Measurements from ENCODE around the gene IQCH. TPM values are rescaled to one million over a fixed set of nuclear protein-coding genes. Genes with fewer than 3 reads are reported as not detected.

IQCH gene
- total RNA-seq, 3 donors from 2014 or later (not counting 1 experiment from before 2014, with no cell fraction given), result 0.78 to 1.4 (median 0.86) TPM

DNA sequence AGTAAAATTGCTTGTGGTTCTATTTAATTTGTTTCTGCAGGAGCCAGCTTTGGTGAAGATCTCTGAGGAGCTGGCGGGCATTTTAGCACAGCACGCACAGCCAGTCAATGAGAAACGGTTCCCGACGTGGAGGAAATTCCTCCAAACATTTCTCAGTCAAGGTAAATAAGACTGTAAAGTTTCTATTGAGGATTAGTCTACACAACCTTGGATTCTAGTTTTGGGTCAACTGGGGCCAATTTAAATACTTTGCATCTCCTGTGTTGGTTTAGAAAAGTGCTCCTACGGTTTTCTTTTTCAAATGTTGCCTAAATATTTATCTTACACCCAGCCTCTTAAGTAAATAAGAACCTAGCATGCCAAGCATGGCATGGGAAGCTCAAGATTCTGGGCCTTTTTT is 162.3 kb downstream of the IQCH start:
- Mint-ChIP-seq H3K27ac (no peak overlapping the region), H3K4me3 (no peak overlapping the region), H3K4me1 (peaks cover 0 to 12% of the 10 kb centered on the region in 2 donors), H3K36me3 (no peaks in the 10 kb centered on the region), H3K9me3 (no peaks in the 10 kb centered on the region), H3K27me3 (ENCODE audit: low read depth in 2 of 2) (no peaks in the 10 kb centered on the region)
- DNase-seq (no peak), ATAC-seq (no peak)
- WGBS (ENCODE audit: insufficient coverage), result 96% methylated on average over 6 of the region's 6 CpGs
- Histone ChIP-seq H3K4me1 (ENCODE audit: control insufficient read depth, insufficient read depth, low read length) (no peaks in the 10 kb centered on the region), H3K4me3 (ENCODE audit: low read length) (no peak overlapping the region), H3K36me3 (ENCODE audit: control insufficient read depth, insufficient read depth, low read length) (no peaks in the 10 kb centered on the region), H3K9me3 (ENCODE audit: control insufficient read depth, insufficient read depth, low read length) (no peaks in the 10 kb centered on the region), H3K27ac (ENCODE audit: low read length) (no peak overlapping the region), H3K27me3 (ENCODE audit: control insufficient read depth, insufficient read depth, low read length) (no peaks in the 10 kb centered on the region)
- intact Hi-C loops (cut with micrococcal nuclease), result no loop called here
- TF ChIP-seq, protein P1, sequence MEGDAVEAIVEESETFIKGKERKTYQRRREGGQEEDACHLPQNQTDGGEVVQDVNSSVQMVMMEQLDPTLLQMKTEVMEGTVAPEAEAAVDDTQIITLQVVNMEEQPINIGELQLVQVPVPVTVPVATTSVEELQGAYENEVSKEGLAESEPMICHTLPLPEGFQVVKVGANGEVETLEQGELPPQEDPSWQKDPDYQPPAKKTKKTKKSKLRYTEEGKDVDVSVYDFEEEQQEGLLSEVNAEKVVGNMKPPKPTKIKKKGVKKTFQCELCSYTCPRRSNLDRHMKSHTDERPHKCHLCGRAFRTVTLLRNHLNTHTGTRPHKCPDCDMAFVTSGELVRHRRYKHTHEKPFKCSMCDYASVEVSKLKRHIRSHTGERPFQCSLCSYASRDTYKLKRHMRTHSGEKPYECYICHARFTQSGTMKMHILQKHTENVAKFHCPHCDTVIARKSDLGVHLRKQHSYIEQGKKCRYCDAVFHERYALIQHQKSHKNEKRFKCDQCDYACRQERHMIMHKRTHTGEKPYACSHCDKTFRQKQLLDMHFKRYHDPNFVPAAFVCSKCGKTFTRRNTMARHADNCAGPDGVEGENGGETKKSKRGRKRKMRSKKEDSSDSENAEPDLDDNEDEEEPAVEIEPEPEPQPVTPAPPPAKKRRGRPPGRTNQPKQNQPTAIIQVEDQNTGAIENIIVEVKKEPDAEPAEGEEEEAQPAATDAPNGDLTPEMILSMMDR (IDR thresholded peaks at IDR 0.05), result no peak

DNA sequence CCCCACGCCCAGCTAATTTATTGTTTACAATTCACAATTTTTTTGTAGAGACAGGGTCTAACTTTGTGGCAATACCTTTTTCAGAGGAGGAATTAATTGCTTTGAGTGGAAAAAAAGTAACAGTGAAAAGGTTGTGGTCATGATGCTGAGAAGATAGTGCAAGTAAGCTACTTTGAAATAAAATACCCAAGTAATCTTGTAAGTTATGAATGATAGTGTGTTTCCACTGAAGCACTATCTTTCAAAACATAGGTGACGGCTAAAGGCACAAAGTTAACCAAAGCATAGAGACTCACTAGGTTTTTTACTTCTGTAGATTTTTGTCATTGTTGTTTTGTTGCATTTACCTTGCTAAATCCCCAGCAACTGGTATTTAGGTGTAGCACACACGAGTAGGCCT is 165.1 kb downstream of the IQCH start:
- H3K4me3 Mint-ChIP-seq, result no peak overlapping the region
- no peak for ATAC-seq
- WGBS (ENCODE audit: insufficient coverage), result 73% methylated on average over 2 of the region's 3 CpGs
- Histone ChIP-seq H3K36me3 (ENCODE audit: control insufficient read depth, insufficient read depth, low read length) (no peaks in the 10 kb centered on the region), H3K27me3 (ENCODE audit: control insufficient read depth, insufficient read depth, low read length) (no peaks in the 10 kb centered on the region), H3K27ac (ENCODE audit: low read length) (no peak overlapping the region), H3K4me1 (ENCODE audit: control insufficient read depth, insufficient read depth, low read length) (no peaks in the 10 kb centered on the region), H3K4me3 (ENCODE audit: low read length) (no peak overlapping the region), H3K9me3 (ENCODE audit: control insufficient read depth, insufficient read depth, low read length) (no peaks in the 10 kb centered on the region)
- no peak for DNase-seq
- no peaks in the 10 kb centered on the region for H3K36me3 Mint-ChIP-seq
- TF ChIP-seq, protein P1 (IDR thresholded peaks at IDR 0.05), result no peak
- H3K27ac Mint-ChIP-seq, result no peak overlapping the region
- no peaks in the 10 kb centered on the region for H3K9me3 Mint-ChIP-seq
- intact Hi-C loops (cut with micrococcal nuclease), result no loop called here
- peaks cover 0 to 12% of the 10 kb centered on the region in 2 donors for H3K4me1 Mint-ChIP-seq
- no peaks in the 10 kb centered on the region for H3K27me3 Mint-ChIP-seq (ENCODE audit: low read depth in 2 of 2)

DNA sequence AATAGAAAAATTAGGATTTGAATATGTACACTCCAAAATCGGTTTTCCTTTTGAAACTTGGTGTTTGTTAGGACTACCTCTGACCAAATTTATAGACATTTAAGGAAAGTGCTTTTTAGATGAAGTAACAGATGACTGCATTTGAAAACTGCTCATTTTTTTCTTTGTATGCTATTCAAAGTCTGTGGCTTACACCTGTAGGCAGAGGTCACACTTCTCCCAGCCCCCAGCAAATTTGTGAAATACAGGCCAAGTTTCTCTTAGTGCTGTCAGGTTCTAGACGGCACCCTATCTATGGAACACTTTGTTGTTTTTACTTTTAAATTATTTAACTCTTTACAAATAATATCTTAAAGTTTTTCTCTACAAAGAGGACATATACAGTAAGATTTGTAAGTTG is 165.6 kb downstream of the IQCH start:
- Histone ChIP-seq H3K4me1 (ENCODE audit: control insufficient read depth, insufficient read depth, low read length) (no peaks in the 10 kb centered on the region), H3K27me3 (ENCODE audit: control insufficient read depth, insufficient read depth, low read length) (no peaks in the 10 kb centered on the region), H3K27ac (ENCODE audit: low read length) (no peak overlapping the region), H3K36me3 (ENCODE audit: control insufficient read depth, insufficient read depth, low read length) (no peaks in the 10 kb centered on the region), H3K4me3 (ENCODE audit: low read length) (no peak overlapping the region), H3K9me3 (ENCODE audit: control insufficient read depth, insufficient read depth, low read length) (no peaks in the 10 kb centered on the region)
- no peaks in the 10 kb centered on the region for H3K36me3 Mint-ChIP-seq
- ATAC-seq (peak in 2 of 3 donors; percentile 26 to 53), DNase-seq (no peak)
- no peak overlapping the region for H3K4me3 Mint-ChIP-seq
- intact Hi-C loops (cut with micrococcal nuclease), result no loop called here
- peaks cover 0 to 12% of the 10 kb centered on the region in 2 donors for H3K4me1 Mint-ChIP-seq
- TF ChIP-seq, protein P1 (IDR thresholded peaks at IDR 0.05), result no peak
- H3K9me3 Mint-ChIP-seq, result no peaks in the 10 kb centered on the region
- no peaks in the 10 kb centered on the region for H3K27me3 Mint-ChIP-seq (ENCODE audit: low read depth in 2 of 2)
- H3K27ac Mint-ChIP-seq, result no peak overlapping the region
- 20% methylated on average over 1 of the region's 2 CpGs for WGBS (ENCODE audit: insufficient coverage)

DNA sequence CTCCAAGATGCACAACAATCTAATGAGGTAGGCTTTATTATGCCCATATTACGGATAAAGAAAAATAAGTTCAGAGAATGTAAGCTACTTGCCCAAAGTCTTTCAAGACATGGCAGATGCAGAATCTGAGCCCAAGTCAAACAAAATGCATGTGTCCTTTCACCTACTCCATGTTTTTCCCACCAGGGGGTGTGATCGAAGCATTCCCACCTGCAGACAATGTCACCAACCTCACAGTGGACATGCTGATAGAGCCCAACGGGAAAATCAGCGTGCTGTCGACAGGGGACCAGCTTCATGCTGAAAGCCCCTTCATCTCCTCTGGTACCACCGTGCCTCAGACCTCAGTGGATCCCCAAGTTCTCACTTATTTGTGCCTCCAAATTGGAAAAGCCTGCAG is 166.5 kb downstream of the IQCH start:
- TF ChIP-seq, protein P1 (IDR thresholded peaks at IDR 0.05), result no peak
- no peaks in the 10 kb centered on the region for H3K36me3 ChIP-seq (ENCODE audit: control insufficient read depth, insufficient read depth, low read length)
- Mint-ChIP-seq H3K4me1 (peaks cover 0 to 12% of the 10 kb centered on the region in 2 donors), H3K9me3 (no peaks in the 10 kb centered on the region), H3K36me3 (no peaks in the 10 kb centered on the region), H3K4me3 (no peak overlapping the region), H3K27ac (no peak overlapping the region), H3K27me3 (ENCODE audit: low read depth in 2 of 2) (no peaks in the 10 kb centered on the region)
- intact Hi-C loops (cut with micrococcal nuclease), result no loop called here
- H3K27ac ChIP-seq (ENCODE audit: low read length), result no peak overlapping the region
- ATAC-seq (no peak), DNase-seq (no peak)
- H3K9me3 ChIP-seq (ENCODE audit: control insufficient read depth, insufficient read depth, low read length), result no peaks in the 10 kb centered on the region
- no peaks in the 10 kb centered on the region for H3K4me1 ChIP-seq (ENCODE audit: control insufficient read depth, insufficient read depth, low read length)
- no peak overlapping the region for H3K4me3 ChIP-seq (ENCODE audit: low read length)
- 96% methylated on average over 6 of the region's 6 CpGs for WGBS (ENCODE audit: insufficient coverage)
- no peaks in the 10 kb centered on the region for H3K27me3 ChIP-seq (ENCODE audit: control insufficient read depth, insufficient read depth, low read length)
